ENCODE data around the gene MYO10.

- TF ChIP-seq CTCF (IDR thresholded peaks at IDR 0.05; ENCODE audit: poor library complexity) (no peak), EZH2 (IDR thresholded peaks at IDR 0.05; ENCODE audit: borderline replicate concordance) (no peak), EZH2phosphoT487 (IDR thresholded peaks at IDR 0.05; ENCODE audit: low read depth, severe bottlenecking, unreplicated experiment) (no peak)
These were observed 264.9 kb downstream of the MYO10 start for GRCh38 chr5:16671208-16671607.
